ENCODE data around the gene ALDH8A1.

DNA sequence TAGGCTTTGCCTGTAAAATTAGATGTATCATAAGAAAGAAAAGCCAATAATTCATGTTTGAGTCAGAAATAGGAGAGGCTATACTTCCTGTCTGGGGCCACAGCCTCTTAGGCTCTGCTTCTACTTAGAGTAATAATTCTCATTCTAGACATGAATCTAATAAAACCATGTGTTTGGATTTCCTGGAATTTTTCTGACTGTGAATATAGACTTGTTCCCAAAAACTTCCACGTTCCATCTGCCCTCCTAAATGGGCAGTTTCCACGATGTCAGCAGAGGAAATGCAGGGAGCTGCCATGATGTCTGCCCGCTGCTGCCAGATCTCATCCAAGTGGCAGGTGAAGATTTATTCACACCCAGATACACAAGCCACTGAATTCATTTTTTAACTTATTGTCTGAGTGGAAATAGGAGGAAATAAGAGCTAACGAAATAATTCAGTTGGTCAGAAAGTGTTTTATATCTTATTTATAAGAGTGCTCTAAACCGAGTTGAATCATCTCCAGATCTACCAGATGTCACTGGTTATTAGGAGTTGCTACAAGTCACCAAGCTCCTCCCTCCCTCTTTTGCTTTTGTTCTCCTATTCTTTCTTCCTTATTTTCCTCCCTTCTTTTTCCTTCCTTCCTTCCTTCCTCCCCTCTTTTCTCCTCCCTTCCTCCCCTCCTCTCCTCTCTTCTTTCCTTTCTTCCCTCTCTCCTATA, 69.3 kb downstream of the ALDH8A1 start:
- TF ChIP-seq RAD21 (conservative IDR thresholded peaks at IDR 0.05 in 1 of 2, IDR thresholded peaks at IDR 0.05 in 1 of 2) (no peak), POLR2A (IDR thresholded peaks at IDR 0.05; ENCODE audit: low read length) (no peak), KDM1A (IDR thresholded peaks at IDR 0.05; ENCODE audit: low read depth) (no peak), NFE2L2 (conservative IDR thresholded peaks at IDR 0.05; ENCODE audit: low read length) (no peak), SMC3 (IDR thresholded peaks at IDR 0.05) (no peak), MAZ (IDR thresholded peaks at IDR 0.05; ENCODE audit: borderline replicate concordance, low read depth, low read length) (no peak), MAFK (IDR thresholded peaks at IDR 0.05; ENCODE audit: partially characterized antibody) (no peak), MYC (IDR thresholded peaks at IDR 0.05; ENCODE audit: borderline replicate concordance, low read length) (no peak)
- TF ChIP-seq, protein P1, sequence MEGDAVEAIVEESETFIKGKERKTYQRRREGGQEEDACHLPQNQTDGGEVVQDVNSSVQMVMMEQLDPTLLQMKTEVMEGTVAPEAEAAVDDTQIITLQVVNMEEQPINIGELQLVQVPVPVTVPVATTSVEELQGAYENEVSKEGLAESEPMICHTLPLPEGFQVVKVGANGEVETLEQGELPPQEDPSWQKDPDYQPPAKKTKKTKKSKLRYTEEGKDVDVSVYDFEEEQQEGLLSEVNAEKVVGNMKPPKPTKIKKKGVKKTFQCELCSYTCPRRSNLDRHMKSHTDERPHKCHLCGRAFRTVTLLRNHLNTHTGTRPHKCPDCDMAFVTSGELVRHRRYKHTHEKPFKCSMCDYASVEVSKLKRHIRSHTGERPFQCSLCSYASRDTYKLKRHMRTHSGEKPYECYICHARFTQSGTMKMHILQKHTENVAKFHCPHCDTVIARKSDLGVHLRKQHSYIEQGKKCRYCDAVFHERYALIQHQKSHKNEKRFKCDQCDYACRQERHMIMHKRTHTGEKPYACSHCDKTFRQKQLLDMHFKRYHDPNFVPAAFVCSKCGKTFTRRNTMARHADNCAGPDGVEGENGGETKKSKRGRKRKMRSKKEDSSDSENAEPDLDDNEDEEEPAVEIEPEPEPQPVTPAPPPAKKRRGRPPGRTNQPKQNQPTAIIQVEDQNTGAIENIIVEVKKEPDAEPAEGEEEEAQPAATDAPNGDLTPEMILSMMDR (IDR thresholded peaks at IDR 0.05) = no peak
- TF ChIP-seq, protein P2, sequence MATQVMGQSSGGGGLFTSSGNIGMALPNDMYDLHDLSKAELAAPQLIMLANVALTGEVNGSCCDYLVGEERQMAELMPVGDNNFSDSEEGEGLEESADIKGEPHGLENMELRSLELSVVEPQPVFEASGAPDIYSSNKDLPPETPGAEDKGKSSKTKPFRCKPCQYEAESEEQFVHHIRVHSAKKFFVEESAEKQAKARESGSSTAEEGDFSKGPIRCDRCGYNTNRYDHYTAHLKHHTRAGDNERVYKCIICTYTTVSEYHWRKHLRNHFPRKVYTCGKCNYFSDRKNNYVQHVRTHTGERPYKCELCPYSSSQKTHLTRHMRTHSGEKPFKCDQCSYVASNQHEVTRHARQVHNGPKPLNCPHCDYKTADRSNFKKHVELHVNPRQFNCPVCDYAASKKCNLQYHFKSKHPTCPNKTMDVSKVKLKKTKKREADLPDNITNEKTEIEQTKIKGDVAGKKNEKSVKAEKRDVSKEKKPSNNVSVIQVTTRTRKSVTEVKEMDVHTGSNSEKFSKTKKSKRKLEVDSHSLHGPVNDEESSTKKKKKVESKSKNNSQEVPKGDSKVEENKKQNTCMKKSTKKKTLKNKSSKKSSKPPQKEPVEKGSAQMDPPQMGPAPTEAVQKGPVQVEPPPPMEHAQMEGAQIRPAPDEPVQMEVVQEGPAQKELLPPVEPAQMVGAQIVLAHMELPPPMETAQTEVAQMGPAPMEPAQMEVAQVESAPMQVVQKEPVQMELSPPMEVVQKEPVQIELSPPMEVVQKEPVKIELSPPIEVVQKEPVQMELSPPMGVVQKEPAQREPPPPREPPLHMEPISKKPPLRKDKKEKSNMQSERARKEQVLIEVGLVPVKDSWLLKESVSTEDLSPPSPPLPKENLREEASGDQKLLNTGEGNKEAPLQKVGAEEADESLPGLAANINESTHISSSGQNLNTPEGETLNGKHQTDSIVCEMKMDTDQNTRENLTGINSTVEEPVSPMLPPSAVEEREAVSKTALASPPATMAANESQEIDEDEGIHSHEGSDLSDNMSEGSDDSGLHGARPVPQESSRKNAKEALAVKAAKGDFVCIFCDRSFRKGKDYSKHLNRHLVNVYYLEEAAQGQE (IDR thresholded peaks at IDR 0.05) = no peak

All from A549 (cell line).